A673 (cell line): ENCODE measurements around the gene IFIT5.

Source experiments
- CTCF ChIP-seq: fragments of 300-800, 200-600 bp; sonication (generic); conservative IDR thresholded peaks from 2 replicates; pipeline ENCODE4 v1.5.1; 2017; ENCODE audit warnings: low read depth, mild to moderate bottlenecking, antibody characterized with exemption, low read length, moderate library complexity, mixed read lengths
- EZH2 ChIP-seq: fragments of 200-600 bp; sonication (generic); IDR thresholded peaks from 2 replicates; pipeline ENCODE4 v1.6.1; 2017; ENCODE audit warnings: borderline replicate concordance, low read depth, mild to moderate bottlenecking, mixed read lengths, antibody characterized with exemption, low read length; ENCODE audit not compliant: poor library complexity, severe bottlenecking

GRCh38 chr10:89416465-89416864 lies 2.1 kb downstream of the IFIT5 start:
- no peak for TF ChIP-seq EZH2
- TF ChIP-seq CTCF: no peak
